GM23338 (cell line): ENCODE measurements around the gene NSD1. TPM values are rescaled to one million over a fixed set of nuclear protein-coding genes. Genes with fewer than 3 reads are reported as not detected.
A peak's percentile ranks its signal among the peaks of the same experiment; 100 is the strongest.

Experiments used
- ATAC-seq: fragments of 200-7000 bp; cut with Tn5 transposase; 3 replicates; pipeline ENCODE4 v1.9.1; 2020
- DNase-seq: peaks from one replicate; pipeline ENCODE4 v3.0.0-alpha.2; 2015; ENCODE audit warnings: low spot score
- H2AFZ ChIP-seq: fragments of 200-600 bp; sonication (generic); 2 replicates; pipeline ENCODE4 v1.8.0; 2016; ENCODE audit warnings: antibody characterized with exemption, mild to moderate bottlenecking, moderate library complexity
- H3F3A ChIP-seq: fragments of 200-600 bp; sonication (generic); replicated peaks from 2 replicates; pipeline ENCODE4 v1.8.0; 2017; ENCODE audit warnings: antibody characterized with exemption, mixed run types, low read depth
- H3K27ac ChIP-seq: fragments of 200-600 bp; sonication (generic); 2 replicates; pipeline ENCODE4 v1.6.1; 2016; ENCODE audit warnings: low read depth
- H3K27me3 ChIP-seq: fragments of 200-600 bp; sonication (generic); 2 replicates; pipeline ENCODE4 v1.8.0; 2016; ENCODE audit warnings: mild to moderate bottlenecking, mixed run types, moderate library complexity; ENCODE audit not compliant: insufficient read depth
- H3K36me3 ChIP-seq: fragments of 200-600 bp; sonication (generic); 2 replicates; pipeline ENCODE4 v1.8.0; 2016; ENCODE audit warnings: mild to moderate bottlenecking; ENCODE audit not compliant: insufficient read depth
- H3K4me1 ChIP-seq: fragments of 200-600 bp; sonication (generic); 2 replicates; pipeline ENCODE4 v1.8.0; 2016; ENCODE audit warnings: mild to moderate bottlenecking, moderate library complexity; ENCODE audit not compliant: insufficient read depth
- H3K4me2 ChIP-seq: fragments of 200-600 bp; sonication (generic); 2 replicates; pipeline ENCODE4 v1.7.1; 2017; ENCODE audit warnings: mixed run types
- H3K4me3 ChIP-seq: fragments of 200-600 bp; sonication (generic); 2 replicates; pipeline ENCODE4 v1.6.1; 2016; ENCODE audit warnings: mixed run types
- H3K79me2 ChIP-seq: fragments of 200-600 bp; sonication (generic); replicated peaks from 2 replicates; pipeline ENCODE4 v1.8.0; 2017; ENCODE audit warnings: mild to moderate bottlenecking; ENCODE audit not compliant: insufficient read depth
- H3K9me2 ChIP-seq: fragments of 200-600 bp; sonication (generic); 2 replicates; pipeline ENCODE4 v1.8.0; 2017; ENCODE audit not compliant: insufficient read depth
- H4K20me1 ChIP-seq: fragments of 200-600 bp; sonication (generic); replicated peaks from 2 replicates; pipeline ENCODE4 v1.8.0; 2017; ENCODE audit warnings: mild to moderate bottlenecking; ENCODE audit not compliant: insufficient read depth
- H3K27ac Mint-ChIP-seq: 2 replicates; pipeline ENCODE4 v1.8.0; 2020; ENCODE audit warnings: inconsistent platforms, mild to moderate bottlenecking, moderate library complexity, mixed read lengths
- H3K27me3 Mint-ChIP-seq: 3 replicates; pipeline ENCODE4 v1.8.0; 2022; ENCODE audit warnings: low read depth, mild to moderate bottlenecking, moderate library complexity, mixed read lengths, inconsistent platforms; ENCODE audit not compliant: insufficient read depth, poor library complexity
- H3K36me3 Mint-ChIP-seq: 3 replicates; pipeline ENCODE4 v1.8.0; 2021; ENCODE audit warnings: low read depth, mild to moderate bottlenecking, inconsistent platforms, moderate library complexity, mixed read lengths
- H3K4me1 Mint-ChIP-seq: 3 replicates; pipeline ENCODE4 v1.8.0; 2020; ENCODE audit warnings: mild to moderate bottlenecking, inconsistent platforms, mixed read lengths
- H3K4me3 Mint-ChIP-seq: 3 replicates; pipeline ENCODE4 v1.8.0; 2021; ENCODE audit warnings: moderate library complexity, mild to moderate bottlenecking, inconsistent platforms, mixed read lengths
- H3K9me3 Mint-ChIP-seq: 3 replicates; pipeline ENCODE4 v1.8.0; 2020; ENCODE audit warnings: moderate library complexity, mild to moderate bottlenecking, inconsistent platforms, mixed read lengths
- CREB1 ChIP-seq: fragments of 250-450 bp; sonication (Bioruptor Pico); IDR thresholded peaks from 2 replicates; pipeline ENCODE4 v1.5.0; 2020; ENCODE audit warnings: low read depth, mild to moderate bottlenecking, moderate library complexity
- EZH2 ChIP-seq: fragments of 200-600 bp; sonication (generic); IDR thresholded peaks from one replicate; pipeline ENCODE4 v1.8.0; 2017; ENCODE audit warnings: antibody characterized with exemption, mild to moderate bottlenecking, low read depth; ENCODE audit not compliant: unreplicated experiment
- NANOG ChIP-seq: IDR thresholded peaks from 2 replicates; pipeline ENCODE4 v1.6.1; 2016; ENCODE audit warnings: antibody characterized with exemption, borderline replicate concordance
- POLR2AphosphoS5 ChIP-seq: IDR thresholded peaks from 2 replicates; pipeline ENCODE4 v1.6.1; 2016; ENCODE audit warnings: antibody characterized with exemption, low read depth
- ZNF114 ChIP-seq: fragments of 250-450 bp; sonication (Bioruptor Pico); IDR thresholded peaks from 2 replicates; pipeline ENCODE4 v1.5.0; 2020; ENCODE audit warnings: mild to moderate bottlenecking, moderate library complexity
- ZNF331 ChIP-seq: fragments of 250-450 bp; sonication (Bioruptor Pico); IDR thresholded peaks from 2 replicates; pipeline ENCODE4 v1.5.0; 2020; ENCODE audit warnings: low read depth, mild to moderate bottlenecking, moderate library complexity
- polyA plus RNA-seq: library from polyadenylated mRNA; unstranded; fragments of >200 nt; fragmentation: Nextera tagmentation; extraction: Ambion mirVana; gene quantifications from 2 replicates; pipeline ENCODE4 v1.2.1, GENCODE V29; 2016
- total RNA-seq: library from RNA; depleted of rRNA; stranded (reverse); fragments of >200 nt; shearing (Covaris generic); gene quantifications from 2 replicates; pipeline ENCODE4 v1.2.3, GENCODE V29; 2014
- TF ChIP-seq, protein P1 (sequence below): IDR thresholded peaks from one replicate; pipeline ENCODE4 v1.6.1; 2018; ENCODE audit warnings: antibody characterized with exemption; ENCODE audit not compliant: unreplicated experiment
- TF ChIP-seq, protein P2 (sequence below), 2 experiments: fragments of 200-600 bp in 1 of 2; sonication (generic) in 1 of 2; conservative IDR thresholded peaks; 2 replicates each; pipeline versions ENCODE4 v1.5.1 to v1.6.1; 2016 to 2017; ENCODE audit warnings: antibody characterized with exemption in 2 of 2, low read depth in 2 of 2, mild to moderate bottlenecking in 2 of 2, moderate library complexity in 1 of 2
- TF ChIP-seq, protein P3 (sequence below): IDR thresholded peaks from 2 replicates; pipeline ENCODE4 v1.6.1; 2016; ENCODE audit warnings: antibody characterized with exemption

NSD1 gene
- total and polyA plus RNA-seq, 2 experiments from 2014 or later: 96.4 to 106 TPM

DNA sequence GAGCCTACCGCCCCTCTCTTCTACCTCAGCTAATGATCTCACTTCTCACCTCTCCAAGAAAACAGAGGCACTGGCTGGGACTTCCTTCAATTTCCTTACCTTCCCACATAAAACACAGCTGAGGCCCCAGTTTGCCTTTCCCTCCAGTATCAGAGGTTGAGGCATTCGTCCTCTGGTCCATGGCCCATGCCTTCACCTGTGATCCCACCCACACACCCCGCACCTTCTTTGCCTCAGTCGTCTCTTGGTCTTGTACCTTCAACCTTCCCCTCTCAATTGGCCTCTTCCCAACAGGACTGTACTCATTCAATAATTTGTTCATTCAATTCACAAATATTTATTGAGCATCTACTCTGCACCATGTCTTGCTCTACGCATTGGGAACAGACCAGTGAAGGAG lies 11.0 kb upstream of the NSD1 start (continued):
- TF ChIP-seq, protein P1, sequence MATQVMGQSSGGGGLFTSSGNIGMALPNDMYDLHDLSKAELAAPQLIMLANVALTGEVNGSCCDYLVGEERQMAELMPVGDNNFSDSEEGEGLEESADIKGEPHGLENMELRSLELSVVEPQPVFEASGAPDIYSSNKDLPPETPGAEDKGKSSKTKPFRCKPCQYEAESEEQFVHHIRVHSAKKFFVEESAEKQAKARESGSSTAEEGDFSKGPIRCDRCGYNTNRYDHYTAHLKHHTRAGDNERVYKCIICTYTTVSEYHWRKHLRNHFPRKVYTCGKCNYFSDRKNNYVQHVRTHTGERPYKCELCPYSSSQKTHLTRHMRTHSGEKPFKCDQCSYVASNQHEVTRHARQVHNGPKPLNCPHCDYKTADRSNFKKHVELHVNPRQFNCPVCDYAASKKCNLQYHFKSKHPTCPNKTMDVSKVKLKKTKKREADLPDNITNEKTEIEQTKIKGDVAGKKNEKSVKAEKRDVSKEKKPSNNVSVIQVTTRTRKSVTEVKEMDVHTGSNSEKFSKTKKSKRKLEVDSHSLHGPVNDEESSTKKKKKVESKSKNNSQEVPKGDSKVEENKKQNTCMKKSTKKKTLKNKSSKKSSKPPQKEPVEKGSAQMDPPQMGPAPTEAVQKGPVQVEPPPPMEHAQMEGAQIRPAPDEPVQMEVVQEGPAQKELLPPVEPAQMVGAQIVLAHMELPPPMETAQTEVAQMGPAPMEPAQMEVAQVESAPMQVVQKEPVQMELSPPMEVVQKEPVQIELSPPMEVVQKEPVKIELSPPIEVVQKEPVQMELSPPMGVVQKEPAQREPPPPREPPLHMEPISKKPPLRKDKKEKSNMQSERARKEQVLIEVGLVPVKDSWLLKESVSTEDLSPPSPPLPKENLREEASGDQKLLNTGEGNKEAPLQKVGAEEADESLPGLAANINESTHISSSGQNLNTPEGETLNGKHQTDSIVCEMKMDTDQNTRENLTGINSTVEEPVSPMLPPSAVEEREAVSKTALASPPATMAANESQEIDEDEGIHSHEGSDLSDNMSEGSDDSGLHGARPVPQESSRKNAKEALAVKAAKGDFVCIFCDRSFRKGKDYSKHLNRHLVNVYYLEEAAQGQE: no peak
- TF ChIP-seq, protein P2, sequence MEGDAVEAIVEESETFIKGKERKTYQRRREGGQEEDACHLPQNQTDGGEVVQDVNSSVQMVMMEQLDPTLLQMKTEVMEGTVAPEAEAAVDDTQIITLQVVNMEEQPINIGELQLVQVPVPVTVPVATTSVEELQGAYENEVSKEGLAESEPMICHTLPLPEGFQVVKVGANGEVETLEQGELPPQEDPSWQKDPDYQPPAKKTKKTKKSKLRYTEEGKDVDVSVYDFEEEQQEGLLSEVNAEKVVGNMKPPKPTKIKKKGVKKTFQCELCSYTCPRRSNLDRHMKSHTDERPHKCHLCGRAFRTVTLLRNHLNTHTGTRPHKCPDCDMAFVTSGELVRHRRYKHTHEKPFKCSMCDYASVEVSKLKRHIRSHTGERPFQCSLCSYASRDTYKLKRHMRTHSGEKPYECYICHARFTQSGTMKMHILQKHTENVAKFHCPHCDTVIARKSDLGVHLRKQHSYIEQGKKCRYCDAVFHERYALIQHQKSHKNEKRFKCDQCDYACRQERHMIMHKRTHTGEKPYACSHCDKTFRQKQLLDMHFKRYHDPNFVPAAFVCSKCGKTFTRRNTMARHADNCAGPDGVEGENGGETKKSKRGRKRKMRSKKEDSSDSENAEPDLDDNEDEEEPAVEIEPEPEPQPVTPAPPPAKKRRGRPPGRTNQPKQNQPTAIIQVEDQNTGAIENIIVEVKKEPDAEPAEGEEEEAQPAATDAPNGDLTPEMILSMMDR (conservative IDR thresholded peaks at IDR 0.05; ENCODE audit: low read depth in 2 of 2): no peak
- TF ChIP-seq EZH2 (no peak), NANOG (no peak)
- TF ChIP-seq, protein P3, sequence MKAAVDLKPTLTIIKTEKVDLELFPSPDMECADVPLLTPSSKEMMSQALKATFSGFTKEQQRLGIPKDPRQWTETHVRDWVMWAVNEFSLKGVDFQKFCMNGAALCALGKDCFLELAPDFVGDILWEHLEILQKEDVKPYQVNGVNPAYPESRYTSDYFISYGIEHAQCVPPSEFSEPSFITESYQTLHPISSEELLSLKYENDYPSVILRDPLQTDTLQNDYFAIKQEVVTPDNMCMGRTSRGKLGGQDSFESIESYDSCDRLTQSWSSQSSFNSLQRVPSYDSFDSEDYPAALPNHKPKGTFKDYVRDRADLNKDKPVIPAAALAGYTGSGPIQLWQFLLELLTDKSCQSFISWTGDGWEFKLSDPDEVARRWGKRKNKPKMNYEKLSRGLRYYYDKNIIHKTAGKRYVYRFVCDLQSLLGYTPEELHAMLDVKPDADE: no peak

DNA sequence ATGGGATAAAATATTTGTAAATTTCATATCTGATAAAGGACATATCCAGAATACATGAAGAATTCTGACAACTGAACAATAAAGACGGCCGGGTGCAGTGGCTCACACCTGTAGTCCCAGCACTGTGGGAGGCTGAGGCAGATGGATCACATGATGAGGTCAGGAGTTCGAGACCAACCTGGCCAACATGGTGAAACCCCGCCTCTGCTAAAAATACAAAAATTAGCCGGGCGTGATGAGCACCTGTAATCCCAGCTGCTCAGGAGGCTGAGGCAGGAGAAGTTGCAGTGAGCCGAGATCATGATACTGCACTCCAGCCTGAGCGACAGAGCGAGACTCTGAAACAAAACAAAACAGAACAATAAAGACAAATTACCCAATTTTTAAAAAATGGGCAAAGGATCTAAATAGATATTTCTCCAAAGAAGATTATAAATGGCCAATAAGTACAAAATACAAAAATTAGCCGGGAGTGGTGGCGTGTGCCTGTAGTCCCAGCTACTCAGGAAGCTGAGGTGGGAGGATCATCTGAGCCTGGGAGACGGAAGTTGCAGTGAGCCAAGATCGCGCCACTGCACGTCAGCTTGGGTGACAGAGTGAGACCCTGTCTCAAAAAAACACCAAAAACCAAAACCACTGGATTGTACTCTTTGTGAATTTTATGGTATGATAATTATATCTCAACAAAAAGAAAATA lies 9.6 kb upstream of the NSD1 start:
- Histone ChIP-seq H3K27ac (no peak overlapping the region), H3K27me3 (no peaks in the 10 kb centered on the region), H3K4me3 (no peak overlapping the region), H2AFZ (no peak overlapping the region), H4K20me1 (no peaks in the 10 kb centered on the region), H3K9me2 (peaks cover 5% of the 10 kb centered on the region; the same call in 1 of the 2 replicates), H3K4me2 (no peak overlapping the region), H3K36me3 (no peaks in the 10 kb centered on the region), H3F3A (no peaks in the 10 kb centered on the region; the same call in 1 of the 2 replicates), H3K79me2 (no peaks in the 10 kb centered on the region), H3K4me1 (no peaks in the 10 kb centered on the region)
- Mint-ChIP-seq H3K36me3 (no peaks in the 10 kb centered on the region), H3K27ac (no peak overlapping the region), H3K9me3 (no peaks in the 10 kb centered on the region), H3K4me3 (no peak overlapping the region), H3K4me1 (peaks cover 13% of the 10 kb centered on the region; the same call in 2 of the 3 replicates), H3K27me3 (peaks cover 5% of the 10 kb centered on the region)
- TF ChIP-seq CREB1 (CRISPR knock-in tag): no peak
- TF ChIP-seq POLR2AphosphoS5: no peak
- no peak for TF ChIP-seq ZNF114 (CRISPR knock-in tag)
- no peak for TF ChIP-seq EZH2
- no peak for TF ChIP-seq ZNF331
- TF ChIP-seq, protein P1: no peak
- DNase-seq (no peak), ATAC-seq (peak; percentile 54)
